PC-9 (cell line): ENCODE results near the gene ABCD3.

Experiments used
- CTCF ChIP-seq: fragments of 200-600 bp; sonication (generic); conservative IDR thresholded peaks from 2 replicates; pipeline ENCODE4 v1.6.1; 2017; ENCODE audit warnings: mixed run types, antibody characterized with exemption, mild to moderate bottlenecking, moderate library complexity
- EZH2 ChIP-seq: fragments of 200-600 bp; sonication (generic); IDR thresholded peaks from 2 replicates; pipeline ENCODE4 v1.8.0; 2017; ENCODE audit warnings: antibody characterized with exemption, low read depth

- TF ChIP-seq CTCF (no peak), EZH2 (no peak)
These were observed 119.1 kb downstream of the ABCD3 start for GRCh38 chr1:94537254-94537653.
